BJ (cell line): ENCODE measurements around the gene ACER3. TPM values are rescaled to one million over a fixed set of nuclear protein-coding genes. Genes with fewer than 3 reads are reported as not detected.
"Not testable (repeated sequence)": the region's sequence is repeated elsewhere in the genome, so short reads cannot be mapped to it uniquely, and the experiment has no call there.

ENCODE experiments used
- CTCF ChIA-PET: fragments of 350-600 bp; formaldehyde crosslinking; extraction: SDS; loops from one replicate; lab custom pipeline; 2021; ENCODE audit warnings: antibody characterized with exemption, inconsistent platforms; lab: Yijun Ruan, JAX
- POLR2A ChIA-PET: fragments of 300-600 bp; sonication (Branson Sonifier 250); formaldehyde crosslinking; extraction: SDS; loops from one replicate; lab custom pipeline; 2021; ENCODE audit warnings: antibody characterized with exemption; lab: Charles Lee
- DNase-seq: peaks from one replicate; pipeline ENCODE4 v3.0.0-alpha.2; 2011; ENCODE audit warnings: low read depth
- H3K27me3 ChIP-seq: 2 replicates; pipeline ENCODE4 v1.6.0; 2011; ENCODE audit warnings: low read length; ENCODE audit not compliant: control insufficient read depth, insufficient read depth
- H3K36me3 ChIP-seq: 2 replicates; pipeline ENCODE4 v1.5.1; 2011; ENCODE audit warnings: low read length; ENCODE audit not compliant: control insufficient read depth, insufficient read depth
- H3K4me3 ChIP-seq: 2 replicates; pipeline ENCODE4 v1.5.1; 2011; ENCODE audit warnings: low read depth, mild to moderate bottlenecking, control low read depth, low read length
- polyA plus RNA-seq: library from polyadenylated mRNA; depleted of rRNA; stranded (reverse); fragments of >200 nt; gene quantifications from 2 replicates; pipeline ENCODE4 v1.2.3, GENCODE V29; 2011
- TF ChIP-seq, protein P1 (sequence below): IDR thresholded peaks from 2 replicates; pipeline ENCODE4 v1.5.1; 2011; ENCODE audit warnings: low read depth, mild to moderate bottlenecking, control low read depth, inconsistent platforms, low read length, moderate library complexity; ENCODE audit not compliant: insufficient read depth

ACER3 gene
- polyA plus RNA-seq, 1 experiment: 9.7 TPM

DNA sequence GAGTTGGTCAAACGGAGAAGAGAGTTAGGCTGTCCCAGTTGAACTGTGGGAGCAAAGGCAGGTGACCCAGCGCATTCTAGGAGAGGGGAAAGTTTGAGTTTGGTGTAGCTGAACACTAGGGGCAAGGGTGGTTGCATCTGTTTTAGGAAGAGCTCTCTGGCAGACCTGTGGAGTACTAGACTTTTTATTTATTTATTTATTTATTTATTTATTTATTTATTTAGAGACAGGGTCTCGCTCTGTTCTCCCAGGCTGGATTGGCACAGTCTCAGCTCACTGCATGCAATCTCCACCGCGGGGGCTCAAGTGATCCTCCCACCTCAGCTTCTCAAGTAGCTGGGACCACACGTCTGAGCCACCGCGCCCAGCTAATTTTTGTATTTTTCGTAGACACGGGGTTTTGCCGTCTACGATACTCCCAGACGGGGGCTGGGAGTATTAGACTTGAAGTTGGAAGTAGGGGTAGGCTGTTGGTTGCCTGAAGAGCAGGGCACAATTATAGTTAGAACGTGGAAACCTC, 950 bp upstream of the ACER3 start:
- H3K4me3 ChIP-seq: no peak overlapping the region
- TF ChIP-seq, protein P1, sequence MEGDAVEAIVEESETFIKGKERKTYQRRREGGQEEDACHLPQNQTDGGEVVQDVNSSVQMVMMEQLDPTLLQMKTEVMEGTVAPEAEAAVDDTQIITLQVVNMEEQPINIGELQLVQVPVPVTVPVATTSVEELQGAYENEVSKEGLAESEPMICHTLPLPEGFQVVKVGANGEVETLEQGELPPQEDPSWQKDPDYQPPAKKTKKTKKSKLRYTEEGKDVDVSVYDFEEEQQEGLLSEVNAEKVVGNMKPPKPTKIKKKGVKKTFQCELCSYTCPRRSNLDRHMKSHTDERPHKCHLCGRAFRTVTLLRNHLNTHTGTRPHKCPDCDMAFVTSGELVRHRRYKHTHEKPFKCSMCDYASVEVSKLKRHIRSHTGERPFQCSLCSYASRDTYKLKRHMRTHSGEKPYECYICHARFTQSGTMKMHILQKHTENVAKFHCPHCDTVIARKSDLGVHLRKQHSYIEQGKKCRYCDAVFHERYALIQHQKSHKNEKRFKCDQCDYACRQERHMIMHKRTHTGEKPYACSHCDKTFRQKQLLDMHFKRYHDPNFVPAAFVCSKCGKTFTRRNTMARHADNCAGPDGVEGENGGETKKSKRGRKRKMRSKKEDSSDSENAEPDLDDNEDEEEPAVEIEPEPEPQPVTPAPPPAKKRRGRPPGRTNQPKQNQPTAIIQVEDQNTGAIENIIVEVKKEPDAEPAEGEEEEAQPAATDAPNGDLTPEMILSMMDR: no peak
- no peaks in the 10 kb centered on the region for H3K27me3 ChIP-seq
- no peaks in the 10 kb centered on the region for H3K36me3 ChIP-seq
- ChIA-PET CTCF (interaction anchor here (0.8 to 1.2 kb wide), 3 partner anchors 19 to 60 kb away, joined by 3 to 5 read pairs (median 4); no protein-coding TSS in a partner anchor), POLR2A (no interaction called here)
- no peak for DNase-seq

DNA sequence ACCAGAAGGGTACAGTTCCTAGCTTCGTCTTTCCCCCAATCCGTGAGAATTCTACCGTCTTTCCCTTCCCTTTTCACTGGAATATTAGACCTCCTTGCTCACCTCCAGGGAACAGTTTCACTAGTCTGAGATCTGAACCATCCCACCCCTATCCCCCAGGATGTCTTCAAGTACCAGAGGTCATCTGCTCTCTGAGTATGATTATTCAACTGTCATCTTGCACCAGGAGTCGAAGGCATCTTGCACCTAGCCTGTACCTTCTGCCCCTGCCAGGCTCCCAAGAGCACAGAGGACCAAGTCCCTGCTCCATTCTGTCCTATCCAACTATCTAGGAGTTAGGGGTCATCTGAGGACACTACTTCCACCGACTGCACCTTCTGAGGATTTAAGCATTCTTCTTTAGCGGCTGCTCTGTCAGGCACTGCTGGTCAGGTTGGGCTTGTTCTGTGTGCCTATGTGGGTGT, 804 bp downstream of the ACER3 start:
- POLR2A ChIA-PET: no interaction called here
- H3K27me3 ChIP-seq: no peaks in the 10 kb centered on the region
- CTCF ChIA-PET: interaction anchor here (1.2 kb wide), 1 partner anchor 9 kb away, joined by 3 read pairs; no protein-coding TSS in a partner anchor
- H3K36me3 ChIP-seq: no peaks in the 10 kb centered on the region
- TF ChIP-seq, protein P1: no peak
- H3K4me3 ChIP-seq: peak overlapping the region; percentile 93
- DNase-seq: no peak

GRCh38 chr11:76862794-76863193, 2.1 kb downstream of the ACER3 start:
- H3K27me3 ChIP-seq, POLR2A ChIA-PET, H3K36me3 ChIP-seq, H3K4me3 ChIP-seq, DNase-seq: not testable (repeated sequence)
- CTCF ChIA-PET: interaction anchor here (1.2 kb wide), 1 partner anchor 56 kb away, joined by 5 read pairs; no protein-coding TSS in a partner anchor

DNA sequence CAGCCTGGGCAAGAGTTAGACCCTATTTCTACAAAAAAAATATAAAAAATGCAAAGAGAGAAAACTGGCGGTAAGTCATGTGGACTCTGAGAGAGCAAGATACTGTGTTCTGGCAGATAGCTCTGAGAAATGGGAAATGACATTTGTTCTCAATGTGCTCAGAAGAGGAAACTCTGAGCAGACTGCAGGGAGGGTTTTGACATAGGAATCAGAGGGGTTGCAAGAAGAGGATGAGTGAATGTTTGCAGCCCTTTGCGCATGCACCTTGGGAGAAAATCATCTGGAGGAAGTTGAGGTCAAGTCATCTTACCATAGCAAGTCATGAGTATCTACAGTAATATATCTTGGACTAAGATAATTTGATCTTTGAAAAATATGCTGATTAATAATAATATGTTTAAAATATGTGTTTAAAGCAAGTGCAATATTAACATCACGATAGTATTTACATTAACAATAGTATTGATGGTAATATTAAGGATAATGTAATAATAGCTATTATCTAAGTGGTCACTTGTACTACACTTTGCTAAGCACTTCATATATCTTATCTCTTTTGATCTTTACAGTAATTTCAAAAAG, 2.6 kb downstream of the ACER3 start:
- DNase-seq: no peak
- ChIA-PET POLR2A (no interaction called here), CTCF (interaction anchor here (1.2 kb wide), 1 partner anchor 55 kb away, joined by 5 read pairs; no protein-coding TSS in a partner anchor)

GRCh38 chr11:76872959-76873827, 12.5 kb downstream of the ACER3 start:
- no peaks in the 10 kb centered on the region for H3K27me3 ChIP-seq
- H3K36me3 ChIP-seq: no peaks in the 10 kb centered on the region
- TF ChIP-seq, protein P1: no peak
- ChIA-PET POLR2A (interaction anchor here (0.7 kb wide), 1 partner anchor 89 kb away, joined by 6 read pairs; no protein-coding TSS in a partner anchor), CTCF (interaction anchor here (0.7 kb wide), 1 partner anchor 74 kb away, joined by 5 read pairs; no protein-coding TSS in a partner anchor)
- DNase-seq: no peak
- no peak overlapping the region for H3K4me3 ChIP-seq

More for the DNA sequence above, 2.6 kb downstream of the ACER3 start:
- no peak overlapping the region for H3K4me3 ChIP-seq
- H3K27me3 ChIP-seq: no peaks in the 10 kb centered on the region
- TF ChIP-seq, protein P1: no peak
- no peaks in the 10 kb centered on the region for H3K36me3 ChIP-seq
